NCI-H2107 treated with DMSO at 0.1 percent for 48 hours (cell line): ENCODE results near the gene ANKH.
"Not testable (repeated sequence)": the region's sequence is repeated elsewhere in the genome, so short reads cannot be mapped to it uniquely, and the experiment has no call there.

Experiments
- DNase-seq: peaks from one replicate; lab custom pipeline; 2025; ENCODE audit not compliant: unreplicated experiment; lab: John Stamatoyannopoulos, UW

The ANKH gene

DNA sequence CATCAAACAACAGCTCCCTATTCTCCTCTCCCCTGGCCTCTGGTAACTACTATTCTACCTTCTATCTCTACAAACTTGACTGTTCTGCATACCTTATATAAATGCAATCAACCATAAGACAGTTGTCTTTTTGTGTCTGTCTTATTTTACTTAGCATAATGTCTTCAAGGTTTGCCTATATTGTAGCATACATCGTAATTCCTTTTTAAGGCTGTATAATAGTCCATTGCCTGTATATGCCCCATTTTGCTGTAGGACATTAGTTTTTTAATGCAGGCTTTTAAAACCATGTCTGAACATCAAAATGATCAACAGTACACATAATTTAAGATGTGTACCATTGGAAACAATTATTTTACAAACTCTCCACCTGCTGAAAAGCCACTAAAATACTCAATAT lies 12.4 kb downstream of the ANKH start:
- DNase-seq = no peak

DNA sequence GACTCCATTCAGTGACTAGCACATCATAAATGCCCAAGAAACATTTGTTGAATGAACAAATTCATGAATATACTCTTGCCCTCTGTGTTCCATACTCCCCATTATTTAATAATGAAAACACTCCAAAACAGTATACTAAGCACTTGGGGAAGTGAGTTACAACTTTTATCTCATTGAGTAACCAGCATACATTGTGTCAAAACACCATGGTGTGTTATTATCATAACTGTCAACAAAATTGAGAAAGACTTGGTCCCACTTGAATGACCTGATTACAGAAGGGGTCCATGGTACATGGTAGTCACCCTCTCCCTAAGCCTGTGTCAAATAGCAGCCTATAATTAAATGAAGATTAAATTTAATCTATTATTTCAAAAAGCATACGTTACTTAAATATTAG lies 16.2 kb downstream of the ANKH start:
- DNase-seq = no peak

DNA sequence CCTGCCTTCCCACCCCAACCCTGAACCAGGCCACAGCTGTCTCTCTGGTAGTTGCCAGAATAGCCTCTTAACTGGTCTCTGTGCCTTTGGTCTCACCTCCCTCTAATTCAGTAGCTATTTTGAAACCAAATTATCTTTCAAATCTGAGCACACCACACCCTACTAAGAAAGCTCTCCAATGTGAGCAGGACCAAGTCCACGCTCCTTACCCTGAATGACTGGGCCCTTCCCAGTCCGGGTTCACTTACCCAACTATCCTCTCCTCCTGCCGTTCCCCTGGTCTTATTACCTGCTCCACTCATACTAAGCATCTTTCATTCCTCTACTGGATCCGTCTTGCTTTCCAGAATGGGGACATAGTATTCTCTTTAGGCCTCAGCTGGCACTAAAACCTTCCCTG lies 16.8 kb downstream of the ANKH start:
- DNase-seq = no peak

DNA sequence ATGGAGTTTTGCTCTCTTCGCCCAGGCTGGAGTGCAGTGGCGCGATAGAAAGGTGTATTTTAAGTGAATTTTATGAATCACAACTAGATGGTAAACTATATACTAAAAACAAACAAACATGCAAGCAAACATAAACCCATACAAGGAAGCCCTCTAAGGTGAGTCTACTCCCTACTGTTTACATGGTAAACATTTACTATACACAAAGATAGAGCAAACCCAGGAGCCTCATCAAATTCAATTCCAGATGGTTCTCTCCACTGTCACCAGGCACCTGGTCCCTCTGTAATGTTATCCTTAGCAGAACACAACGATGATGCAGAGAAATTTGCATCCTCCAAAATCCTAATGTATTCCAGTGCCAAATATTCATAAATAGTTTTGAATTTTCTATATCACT lies 17.9 kb downstream of the ANKH start:
- DNase-seq = no peak

DNA sequence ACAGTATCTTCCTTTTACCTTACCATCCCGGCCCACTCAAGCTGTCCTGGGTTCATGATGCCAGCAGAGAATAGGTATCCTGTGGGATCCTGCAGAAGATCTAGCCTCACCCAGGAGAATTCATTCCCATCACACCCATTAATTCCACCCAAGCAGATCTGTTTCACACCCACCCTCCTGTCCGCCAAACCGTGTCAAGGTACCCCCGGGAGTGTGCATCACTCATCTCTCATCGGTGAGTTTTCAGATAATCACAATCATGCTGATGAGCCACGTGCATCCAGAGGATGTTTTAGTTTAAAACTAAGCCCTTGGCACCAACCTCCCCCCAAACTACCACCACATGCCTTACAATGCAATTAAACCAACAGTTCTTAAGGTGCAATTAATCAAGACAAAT lies 18.8 kb downstream of the ANKH start:
- no peak for DNase-seq

DNA sequence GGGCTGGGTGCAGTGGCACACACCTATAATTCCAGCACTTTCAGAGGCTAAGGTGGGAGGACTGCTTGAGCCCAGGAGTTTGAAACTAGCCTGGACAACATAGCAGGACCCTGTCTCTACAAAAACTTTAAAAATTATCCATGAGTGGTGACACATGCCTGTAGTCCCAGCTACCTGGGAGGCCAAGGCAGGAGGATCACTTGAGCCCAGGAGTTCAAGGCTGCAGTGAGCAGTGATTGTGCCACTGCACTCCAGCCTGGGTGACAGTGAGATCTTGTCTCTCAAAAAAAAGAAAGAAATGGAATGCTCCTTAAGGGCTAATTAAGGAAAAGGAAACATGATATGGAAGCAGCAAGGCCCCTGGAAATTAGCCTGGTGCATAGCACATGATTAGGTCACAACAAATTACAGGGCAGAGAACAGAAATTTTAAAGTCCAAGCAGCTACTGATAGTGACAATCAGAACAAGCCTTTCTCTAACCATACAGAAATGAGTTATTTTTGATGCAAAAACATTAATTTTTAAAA lies 19.5 kb downstream of the ANKH start:
- DNase-seq = no peak

DNA sequence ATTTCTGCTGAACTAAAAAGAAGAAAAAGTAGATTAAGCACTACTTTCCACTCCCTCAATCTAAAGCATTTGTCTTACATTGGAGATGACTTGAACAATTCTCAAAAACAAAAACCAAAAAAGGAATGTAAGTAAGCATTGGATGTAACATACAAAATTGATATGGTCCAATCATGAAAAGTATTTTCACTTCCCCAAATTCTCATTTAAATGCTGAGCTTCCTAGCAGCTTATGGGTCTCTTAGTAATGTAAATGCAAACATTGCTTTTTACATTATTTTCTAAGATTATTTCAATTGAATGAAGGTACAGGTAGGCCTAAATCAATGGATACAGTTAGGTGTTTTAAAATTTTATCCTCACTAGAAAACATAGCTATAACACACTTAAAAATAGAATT lies 20.0 kb downstream of the ANKH start:
- DNase-seq = no peak

DNA sequence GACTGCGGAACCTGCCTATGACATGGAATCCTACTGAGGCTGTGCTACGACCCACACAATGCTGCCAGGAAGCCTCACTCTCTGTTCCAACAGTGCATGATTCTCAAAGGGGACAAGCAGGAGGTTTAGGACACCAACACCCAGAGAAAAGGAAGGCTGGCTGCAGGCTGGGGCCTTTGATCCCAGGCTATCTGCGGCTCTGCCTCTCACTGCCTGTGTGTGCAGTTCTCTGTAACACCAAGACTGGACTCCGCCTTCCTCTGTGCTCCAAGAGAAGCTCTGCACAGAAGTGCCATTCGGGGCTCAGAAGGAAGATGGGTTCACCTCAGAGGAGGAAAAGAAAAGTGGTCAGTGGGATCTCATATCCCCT lies 20.5 kb downstream of the ANKH start:
- DNase-seq = no peak

DNA sequence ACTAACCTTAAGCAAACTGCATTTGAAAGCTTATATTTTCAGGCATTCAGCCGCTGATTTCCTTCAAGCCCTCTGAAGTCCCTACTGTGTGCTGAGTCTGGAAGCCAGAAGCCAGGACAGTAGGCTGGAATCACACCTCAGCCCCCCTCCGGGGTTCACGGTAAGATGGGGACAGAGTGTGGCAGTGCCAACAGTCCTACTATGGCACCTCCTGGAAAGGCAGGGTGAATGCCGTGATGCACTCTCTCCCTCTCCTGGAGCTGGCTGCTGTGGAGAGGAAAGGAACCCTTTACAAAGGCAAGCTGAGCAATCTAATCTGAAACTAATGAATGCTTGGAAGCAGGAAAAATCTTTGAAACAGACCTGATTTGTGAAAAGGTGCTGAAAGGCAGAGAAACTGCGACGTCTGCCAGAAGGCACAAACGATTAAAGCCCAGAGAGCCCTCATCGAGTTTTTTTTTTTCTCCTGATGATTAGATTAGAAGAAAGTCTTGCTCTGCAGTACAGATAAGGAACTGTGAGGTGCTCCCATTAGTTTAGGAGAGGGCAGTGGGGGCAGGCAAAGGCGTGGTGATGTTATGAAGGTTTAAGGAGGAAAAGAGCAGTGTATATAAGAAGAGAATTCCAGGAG lies 21.0 kb downstream of the ANKH start:
- no peak for DNase-seq

DNA sequence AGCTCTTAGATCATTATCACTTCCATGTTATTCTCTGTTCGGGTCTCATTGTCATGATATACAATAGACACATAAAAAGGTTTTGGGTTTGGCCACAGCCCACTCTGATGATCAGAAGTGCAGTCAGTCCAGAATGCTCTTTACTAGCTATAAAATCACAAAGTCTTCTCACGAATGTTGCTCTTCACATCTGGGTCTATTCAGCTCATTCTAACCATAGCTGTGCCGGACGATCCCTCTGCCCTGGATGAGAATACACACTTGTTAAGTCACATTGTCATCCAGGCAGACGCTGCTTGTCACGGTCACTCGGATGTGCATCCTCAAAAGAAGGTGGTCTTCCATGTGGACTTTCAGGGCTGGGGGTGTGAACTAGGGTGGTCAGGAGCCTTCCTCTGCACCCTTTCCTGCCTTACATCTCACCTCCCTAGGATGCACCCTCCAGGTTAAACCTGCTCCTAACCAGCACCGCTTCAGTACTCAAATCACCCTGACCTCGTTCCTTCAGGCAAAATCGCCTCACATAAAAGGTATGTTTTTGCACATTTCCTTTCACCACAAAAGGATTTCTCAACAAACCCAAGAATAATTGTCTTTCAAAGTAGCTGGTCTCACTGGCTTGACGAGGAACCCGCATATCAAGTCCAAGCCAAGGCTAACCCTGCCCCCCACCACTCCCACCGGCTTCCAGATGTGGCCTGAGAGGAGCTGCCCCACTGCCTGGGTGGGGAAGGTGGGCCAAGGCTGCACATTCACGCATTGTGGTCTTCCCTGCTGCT lies 21.9 kb downstream of the ANKH start:
- DNase-seq = no peak

DNA sequence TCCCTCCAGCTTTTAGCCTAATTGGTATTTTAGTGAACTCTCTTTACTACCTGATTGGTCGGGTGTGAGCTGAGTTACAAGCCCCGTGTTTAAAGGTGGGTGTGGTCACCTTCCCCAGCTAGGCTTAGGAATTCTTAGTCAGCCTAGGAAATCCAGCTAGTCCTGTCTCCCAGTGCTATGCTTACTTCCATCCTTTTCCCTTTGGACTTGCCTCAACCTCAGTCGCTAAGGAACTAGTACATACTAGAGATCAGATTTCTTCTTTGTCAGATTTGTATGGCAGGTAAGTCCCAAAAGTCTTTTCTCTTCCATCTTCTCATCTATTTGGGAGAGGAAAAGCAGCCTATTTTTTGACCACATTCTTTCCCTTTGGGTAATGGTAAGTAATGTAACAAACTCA lies 22.6 kb downstream of the ANKH start:
- not testable (repeated sequence) for DNase-seq

DNA sequence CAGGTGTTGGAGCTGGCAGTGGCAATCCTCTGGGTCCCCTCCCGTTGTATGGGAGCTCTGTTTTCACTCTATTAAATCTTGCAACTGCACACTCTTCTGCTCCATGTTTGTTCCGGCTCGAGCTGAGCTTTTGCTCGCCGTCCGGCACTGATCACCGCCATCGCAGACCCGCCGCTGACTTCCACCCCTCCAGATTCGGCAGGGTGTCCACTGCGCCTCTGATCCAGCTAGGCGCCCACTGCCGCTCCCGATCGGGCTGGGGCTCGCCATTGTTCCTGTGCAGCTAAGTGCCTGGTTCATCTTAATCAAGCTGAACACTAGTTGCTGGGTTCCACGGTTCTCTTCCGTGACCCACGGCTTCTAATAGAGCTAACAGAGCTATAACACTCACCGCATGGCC lies 23.2 kb downstream of the ANKH start:
- DNase-seq = no peak

DNA sequence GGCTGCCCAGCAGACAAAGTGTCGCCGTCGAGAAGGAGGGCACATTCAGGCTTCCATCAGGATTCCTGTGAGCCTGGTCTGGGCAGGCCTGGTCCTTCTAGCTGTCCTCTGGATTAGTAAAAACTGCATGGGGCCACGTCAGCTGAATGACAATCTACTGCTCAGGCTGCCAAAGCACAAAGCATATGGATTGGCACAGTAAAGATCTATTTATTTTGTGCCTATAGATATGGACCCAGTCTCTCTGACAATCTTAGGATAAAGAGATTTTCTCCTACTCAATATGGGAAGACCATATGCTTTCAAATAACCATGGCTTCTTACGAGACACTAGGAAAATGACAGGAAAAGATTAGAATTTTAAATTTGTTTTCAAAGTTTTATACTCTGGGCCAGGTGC lies 24.1 kb downstream of the ANKH start:
- DNase-seq = no peak

DNA sequence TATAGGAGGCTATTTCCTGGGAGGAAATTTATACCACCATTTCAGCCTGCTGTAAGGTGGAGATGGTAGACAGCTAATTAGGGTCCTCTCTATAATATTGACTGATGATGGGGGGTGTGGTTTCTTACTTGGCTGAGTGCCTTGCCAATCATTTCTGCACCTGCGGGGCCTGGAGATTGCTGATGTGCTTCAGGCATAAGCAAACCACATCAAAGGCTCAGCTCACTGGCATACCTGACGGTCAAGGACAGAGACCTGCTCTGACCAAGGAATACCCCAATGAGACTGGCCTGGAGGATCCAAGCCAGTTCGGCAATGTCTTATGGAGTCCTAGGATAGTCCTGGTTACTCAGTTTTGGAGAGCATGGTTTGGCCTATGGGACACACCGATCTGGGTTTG lies 29.5 kb downstream of the ANKH start:
- DNase-seq = no peak

DNA sequence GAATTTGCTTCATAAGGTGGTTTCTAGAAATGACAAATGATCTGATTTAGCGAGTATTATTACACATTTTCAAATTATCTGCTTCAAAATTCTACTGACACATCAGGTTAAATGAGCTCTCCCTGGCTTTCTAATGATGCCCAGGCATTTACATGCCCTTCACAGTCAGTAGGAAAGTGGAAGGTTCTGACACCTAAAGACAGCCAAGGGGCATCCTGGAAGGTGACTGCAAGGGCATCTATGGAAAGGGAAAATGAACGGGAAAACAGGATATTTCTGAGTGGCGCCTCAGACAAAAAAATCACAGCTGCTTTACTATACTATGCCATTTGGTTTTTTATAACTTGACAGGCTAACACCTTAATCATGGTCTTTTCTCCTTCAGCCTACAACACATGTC lies 31.0 kb downstream of the ANKH start:
- no peak for DNase-seq

DNA sequence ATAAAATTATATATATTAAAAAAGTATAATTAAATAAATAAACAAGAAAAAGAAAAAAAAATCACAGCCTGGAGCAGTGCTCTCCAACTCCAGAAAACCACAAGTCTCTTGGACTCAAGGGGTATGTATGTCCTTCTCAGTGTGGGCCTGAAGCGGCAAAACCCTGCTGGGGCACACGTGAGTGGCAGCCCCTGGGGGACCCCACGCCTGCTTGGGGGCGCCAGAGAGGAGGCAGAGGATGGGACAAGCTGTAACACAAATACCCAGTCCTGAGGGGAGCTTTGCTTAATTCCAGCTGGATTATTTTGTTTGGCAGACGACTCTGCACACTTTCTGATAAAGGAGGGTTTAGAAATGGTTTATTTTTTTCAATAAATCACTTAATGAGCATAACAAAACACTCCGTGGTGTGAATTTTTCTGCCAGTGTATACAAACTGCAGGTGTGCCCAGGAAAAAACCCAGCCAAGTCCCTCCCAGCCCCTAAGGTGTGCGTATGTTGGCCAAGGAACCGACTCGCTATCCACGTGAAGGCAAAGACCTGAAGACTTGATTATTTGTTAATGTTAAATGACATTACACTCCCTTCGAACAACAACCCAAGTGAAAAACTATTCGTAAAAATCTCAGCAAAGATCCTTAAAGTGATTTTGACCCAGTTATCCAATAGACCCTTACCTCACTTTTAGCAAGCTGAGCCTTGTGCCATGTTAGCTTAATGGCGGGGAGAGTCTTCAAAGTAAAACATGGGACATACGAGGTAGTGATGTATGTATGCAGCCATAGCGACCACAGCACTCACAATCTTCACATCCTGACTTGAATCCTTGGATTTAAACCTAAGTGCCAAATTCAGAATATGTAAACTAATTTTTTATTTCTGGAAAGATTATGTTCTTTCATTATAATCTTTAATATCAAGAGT lies 32.9 kb downstream of the ANKH start:
- DNase-seq = no peak

DNA sequence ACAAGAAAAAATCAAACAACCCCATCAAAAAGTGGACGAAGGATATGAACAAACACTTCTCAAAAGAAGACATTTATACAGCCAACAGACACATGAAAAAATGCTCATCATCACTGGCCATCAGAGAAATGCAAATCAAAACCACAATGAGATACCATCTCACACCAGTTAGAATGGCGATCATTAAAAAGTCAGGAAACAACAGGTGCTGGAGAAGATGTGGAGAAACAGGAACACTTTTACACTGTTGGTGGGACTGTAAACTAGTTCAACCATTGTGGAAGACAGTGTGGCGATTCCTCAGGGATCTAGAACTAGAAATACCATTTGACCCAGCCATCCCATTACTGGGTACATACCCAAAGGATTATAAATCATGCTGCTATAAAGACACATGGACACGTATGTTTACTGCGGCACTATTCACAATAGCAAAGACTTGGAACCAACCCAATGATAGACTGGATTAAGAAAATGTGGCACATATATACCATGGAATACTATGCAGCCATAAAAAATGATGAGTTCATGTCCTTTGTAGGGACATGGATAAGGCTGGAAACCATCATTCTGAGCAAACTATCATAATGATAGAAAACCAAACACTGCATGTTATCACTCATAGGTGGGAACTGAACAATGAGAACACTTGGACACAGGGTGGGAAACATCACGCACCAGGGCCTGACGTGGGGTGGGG lies 34.0 kb downstream of the ANKH start:
- DNase-seq = not testable (repeated sequence)

DNA sequence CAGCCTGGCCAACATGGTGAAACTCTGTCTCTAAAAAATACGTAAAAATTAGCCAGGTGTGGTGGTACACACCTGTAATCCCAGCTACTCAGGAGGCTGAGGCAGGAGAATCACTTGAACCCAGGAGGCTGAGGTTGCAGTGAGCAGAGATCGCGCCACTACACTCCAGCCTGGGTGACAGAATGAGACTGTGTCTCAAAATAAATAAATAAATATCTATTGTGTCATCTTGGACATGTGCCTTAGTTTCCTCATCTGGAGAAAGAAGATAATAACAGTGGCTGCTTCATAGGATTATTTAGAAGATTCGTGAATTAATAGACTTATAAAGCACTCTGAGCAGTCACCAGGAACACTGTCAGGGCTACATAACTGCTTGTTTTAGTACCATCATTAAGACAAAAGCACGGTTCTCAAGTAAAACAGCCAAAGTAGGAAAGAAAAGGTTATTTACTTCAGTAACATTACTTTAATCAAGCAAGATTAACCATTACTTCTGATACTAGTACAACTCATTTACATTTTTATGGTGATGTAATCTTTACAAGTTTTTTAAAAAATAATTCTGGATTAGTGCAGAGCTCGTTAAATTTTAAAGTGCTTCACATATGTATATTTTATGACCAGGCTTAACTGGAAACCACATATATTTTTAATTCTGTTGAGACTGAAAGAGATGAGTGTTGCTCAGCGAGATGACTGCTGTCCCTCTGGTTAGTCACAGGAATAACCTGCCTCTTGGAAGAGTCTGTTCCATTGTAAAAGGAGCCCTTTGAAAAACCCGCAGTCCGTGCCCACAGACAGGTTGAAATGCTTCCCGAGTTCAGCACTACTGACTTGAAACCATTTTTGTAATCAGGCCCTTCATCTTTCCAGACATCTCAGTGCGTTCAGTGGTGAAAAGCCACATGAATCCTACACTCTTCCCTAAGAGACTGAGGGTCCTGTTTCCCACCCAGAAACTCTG lies 36.7 kb downstream of the ANKH start:
- no peak for DNase-seq

DNA sequence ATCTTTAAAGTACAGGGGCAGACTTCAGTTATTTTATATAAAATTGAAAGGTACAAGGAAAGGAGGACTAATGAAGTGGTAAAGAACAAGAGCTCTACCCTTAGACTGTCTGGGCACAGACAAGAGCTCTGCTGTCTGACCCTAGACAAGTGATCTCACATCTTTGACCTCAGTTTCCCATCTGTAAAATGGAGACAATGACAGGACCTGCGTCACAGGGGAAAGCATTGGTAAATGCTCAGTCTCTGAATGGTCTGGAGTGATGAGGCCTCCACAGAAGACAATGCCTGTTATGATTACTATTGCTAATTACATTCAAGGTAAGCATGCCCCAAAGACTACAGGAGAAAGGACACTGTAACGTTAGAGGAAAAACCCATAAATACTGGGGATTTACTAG lies 37.5 kb downstream of the ANKH start:
- DNase-seq = no peak

DNA sequence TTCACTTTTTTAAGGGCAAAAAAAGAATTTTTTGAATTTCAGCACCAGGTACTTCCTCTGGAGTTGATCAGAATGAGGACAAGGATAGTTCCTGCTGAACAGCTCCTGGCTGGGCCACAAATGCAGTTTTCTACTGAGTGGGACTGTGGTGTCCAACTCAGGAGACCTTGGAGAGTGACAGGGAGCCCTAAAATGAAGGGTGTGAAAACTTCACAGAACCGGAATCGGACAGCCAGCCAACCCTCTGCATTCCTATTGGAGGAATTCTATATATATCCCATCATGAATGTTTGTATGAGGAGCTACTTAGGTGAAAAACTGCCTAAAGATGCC lies 40.6 kb downstream of the ANKH start:
- no peak for DNase-seq
